Measurements from ENCODE around the gene FAM120C.

FAM120C gene

GRCh38 chrX:54030329-54030728 lies 152.7 kb downstream of the FAM120C start:
- no peak for DNase-seq (ENCODE audit: low read depth in 2 of 2)

DNA sequence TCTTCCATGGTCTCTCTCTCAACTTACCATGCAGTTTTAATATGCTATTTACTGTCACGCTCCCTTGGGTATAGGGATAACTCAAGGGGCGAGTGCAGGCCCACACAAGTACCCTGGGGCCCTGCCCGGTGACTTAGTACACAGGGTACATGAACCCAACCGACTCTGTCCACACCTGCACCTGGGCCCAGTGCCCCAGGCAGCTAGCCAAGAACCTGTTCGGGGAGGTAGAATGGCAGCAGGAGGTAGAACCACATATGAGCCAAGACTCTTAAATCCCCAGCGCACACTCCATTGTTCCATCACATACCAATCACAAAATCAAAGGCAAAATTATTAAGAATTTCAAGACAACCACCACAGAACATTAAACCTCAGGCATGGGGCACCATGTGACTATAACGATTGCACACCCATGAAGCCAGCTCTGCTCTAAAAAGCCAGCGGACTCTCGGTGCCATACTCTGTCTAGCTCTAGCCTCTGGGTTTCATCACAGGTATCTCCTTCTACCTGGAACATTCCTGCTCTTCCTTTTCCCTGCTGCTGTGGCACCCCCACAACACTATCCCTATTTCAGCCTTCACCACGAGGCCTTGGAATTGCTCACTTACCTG lies 153.4 kb downstream of the FAM120C start:
- no peak for DNase-seq (ENCODE audit: low read depth in 2 of 2)

DNA sequence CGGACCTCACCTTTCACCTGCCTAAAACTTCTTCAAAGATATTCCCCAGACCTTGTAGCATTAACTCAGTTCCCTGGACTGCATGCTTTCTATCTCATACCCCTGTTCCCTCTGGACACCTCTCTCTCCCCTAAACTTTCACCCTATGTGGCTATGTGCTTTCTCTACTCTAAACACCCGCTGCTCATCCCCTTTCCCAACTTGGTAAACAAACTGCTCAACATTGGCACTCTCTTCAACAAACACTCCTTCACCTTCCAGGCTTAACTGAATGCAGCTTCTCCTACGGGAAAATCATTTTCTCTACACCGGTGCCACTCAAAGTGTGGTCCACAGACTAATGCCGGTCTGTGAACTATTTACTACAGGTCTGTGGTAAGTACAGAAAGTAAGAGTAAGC lies 158.7 kb downstream of the FAM120C start:
- DNase-seq (ENCODE audit: low read depth in 2 of 2): no peak
